Stimulated activated naive B cell treated with anti-CD40 and anti-IgM and Interleukin-4, amounts not matched to agents 10 μg/mL and 1 μg/mL and 100 μg/mL, for 72 hours (primary cell): ENCODE results near the gene CKLF.
"Not testable (repeated sequence)": the region's sequence is repeated elsewhere in the genome, so short reads cannot be mapped to it uniquely, and the experiment has no call there.

Experiments used
- ATAC-seq, 2 donors: fragments of 150-1000 bp; cut with Tn5 transposase; replicated peaks; 2 replicates each; pipeline ENCODE4 v1.10.0; 2021; ENCODE audit warnings: moderate library complexity in 1 of 2
- DNase-seq: peaks from one replicate; pipeline ENCODE4 v3.0.0; 2021
- H3K27ac Mint-ChIP-seq: one replicate; pipeline ENCODE4 v1.8.0; 2022; ENCODE audit warnings: mild to moderate bottlenecking, mixed read lengths
- H3K27me3 Mint-ChIP-seq, 2 donors: one replicate each; pipeline ENCODE4 v1.8.0; 2022; ENCODE audit warnings: mixed read lengths in 2 of 2
- H3K36me3 Mint-ChIP-seq, 2 donors: one replicate each; pipeline ENCODE4 v1.8.0; 2022; ENCODE audit warnings: mixed read lengths in 2 of 2, mild to moderate bottlenecking in 1 of 2
- H3K4me1 Mint-ChIP-seq, 2 donors: one replicate each; pipeline ENCODE4 v1.8.0; 2022; ENCODE audit warnings: mixed read lengths in 2 of 2, mild to moderate bottlenecking in 1 of 2
- H3K4me3 Mint-ChIP-seq, 2 donors: one replicate each; pipeline ENCODE4 v1.8.0; 2022; ENCODE audit warnings: mild to moderate bottlenecking in 2 of 2, mixed read lengths in 2 of 2, moderate library complexity in 1 of 2
- H3K9me3 Mint-ChIP-seq, 2 donors: one replicate each; pipeline ENCODE4 v1.8.0; 2022; ENCODE audit warnings: mixed read lengths in 2 of 2, mild to moderate bottlenecking in 1 of 2

The CKLF gene

GRCh38 chr16:66514391-66514790, 38.0 kb upstream of the CKLF start:
- Mint-ChIP-seq H3K36me3 (peaks cover 0 to 11% of the 10 kb centered on the region in 2 donors), H3K4me1 (peaks cover 32 to 51% of the 10 kb centered on the region in 2 donors), H3K27me3 (peaks cover 0 to 15% of the 10 kb centered on the region in 2 donors)
- ATAC-seq, H3K27ac Mint-ChIP-seq, H3K9me3 Mint-ChIP-seq, H3K4me3 Mint-ChIP-seq, DNase-seq: not testable (repeated sequence)

- Mint-ChIP-seq H3K36me3 (peaks cover 0 to 11% of the 10 kb centered on the region in 2 donors), H3K4me1 (peaks cover 39 to 58% of the 10 kb centered on the region in 2 donors), H3K27me3 (peaks cover 0 to 12% of the 10 kb centered on the region in 2 donors), H3K27ac (peak overlapping the region; percentile 15)
- ATAC-seq, H3K4me3 Mint-ChIP-seq, H3K9me3 Mint-ChIP-seq, DNase-seq: not testable (repeated sequence)
These were observed 37.3 kb upstream of the CKLF start for GRCh38 chr16:66514980-66515595.

GRCh38 chr16:66515596-66516508, 36.5 kb upstream of the CKLF start:
- Mint-ChIP-seq H3K9me3 (no peaks in the 10 kb centered on the region), H3K27ac (peak overlapping the region; percentile 95), H3K36me3 (peaks cover 0 to 11% of the 10 kb centered on the region in 2 donors), H3K4me3 (peak overlapping the region in 1 of 2 donors; percentile 23), H3K4me1 (peaks cover 47 to 65% of the 10 kb centered on the region in 2 donors), H3K27me3 (peaks cover 0 to 6% of the 10 kb centered on the region in 2 donors)
- no peak for DNase-seq
- no peak for ATAC-seq

GRCh38 chr16:66516509-66516807, 35.9 kb upstream of the CKLF start:
- DNase-seq (no peak), ATAC-seq (peak in 1 of 2 donors; percentile 26)
- H3K36me3 Mint-ChIP-seq, result peaks cover 0 to 11% of the 10 kb centered on the region in 2 donors
- H3K27me3 Mint-ChIP-seq, result peaks cover 0 to 6% of the 10 kb centered on the region in 2 donors
- H3K27ac Mint-ChIP-seq, result peak overlapping the region; percentile 95
- peak overlapping the region; percentile 23 to 78 for H3K4me3 Mint-ChIP-seq
- peaks cover 52 to 72% of the 10 kb centered on the region in 2 donors for H3K4me1 Mint-ChIP-seq
- H3K9me3 Mint-ChIP-seq, result no peaks in the 10 kb centered on the region

- ATAC-seq (peak; percentile 95), DNase-seq (peak; percentile 91)
- no peaks in the 10 kb centered on the region for H3K9me3 Mint-ChIP-seq
- peaks cover 0 to 2% of the 10 kb centered on the region in 2 donors for H3K27me3 Mint-ChIP-seq
- H3K4me3 Mint-ChIP-seq, result peak overlapping the region; percentile 78 to 82
- H3K27ac Mint-ChIP-seq, result peak overlapping the region; percentile 95
- peaks cover 0 to 8% of the 10 kb centered on the region in 2 donors for H3K36me3 Mint-ChIP-seq
- H3K4me1 Mint-ChIP-seq, result peaks cover 56 to 72% of the 10 kb centered on the region in 2 donors
These were observed 35.4 kb upstream of the CKLF start for GRCh38 chr16:66516808-66517585.

- H3K9me3 Mint-ChIP-seq, result no peaks in the 10 kb centered on the region
- peak overlapping the region; percentile 78 to 82 for H3K4me3 Mint-ChIP-seq
- peaks cover 62 to 78% of the 10 kb centered on the region in 2 donors for H3K4me1 Mint-ChIP-seq
- ATAC-seq (no peak), DNase-seq (no peak)
- no peaks in the 10 kb centered on the region for H3K27me3 Mint-ChIP-seq
- H3K36me3 Mint-ChIP-seq, result peaks cover 0 to 7% of the 10 kb centered on the region in 2 donors
- peak overlapping the region; percentile 95 for H3K27ac Mint-ChIP-seq
These were observed 34.7 kb upstream of the CKLF start for GRCh38 chr16:66517586-66518263.

GRCh38 chr16:66519482-66520373, 32.6 kb upstream of the CKLF start:
- no peak for ATAC-seq
- no peak overlapping the region for H3K27ac Mint-ChIP-seq
- DNase-seq, result no peak
- H3K4me3 Mint-ChIP-seq, result no peak overlapping the region
- no peaks in the 10 kb centered on the region for H3K36me3 Mint-ChIP-seq
- no peaks in the 10 kb centered on the region for H3K9me3 Mint-ChIP-seq
- peaks cover 70 to 92% of the 10 kb centered on the region in 2 donors for H3K4me1 Mint-ChIP-seq
- no peaks in the 10 kb centered on the region for H3K27me3 Mint-ChIP-seq

GRCh38 chr16:66520406-66521170, 31.8 kb upstream of the CKLF start:
- no peak for ATAC-seq
- peaks cover 73 to 92% of the 10 kb centered on the region in 2 donors for H3K4me1 Mint-ChIP-seq
- H3K4me3 Mint-ChIP-seq, result peak overlapping the region in 1 of 2 donors; percentile 52
- no peaks in the 10 kb centered on the region for H3K27me3 Mint-ChIP-seq
- no peak for DNase-seq
- H3K36me3 Mint-ChIP-seq, result no peaks in the 10 kb centered on the region
- H3K27ac Mint-ChIP-seq, result peak overlapping the region; percentile 75
- no peaks in the 10 kb centered on the region for H3K9me3 Mint-ChIP-seq

GRCh38 chr16:66521252-66521713, 31.1 kb upstream of the CKLF start:
- DNase-seq, result no peak
- H3K27ac Mint-ChIP-seq, result peak overlapping the region; percentile 77
- no peaks in the 10 kb centered on the region for H3K36me3 Mint-ChIP-seq
- H3K27me3 Mint-ChIP-seq, result no peaks in the 10 kb centered on the region
- H3K9me3 Mint-ChIP-seq, result no peaks in the 10 kb centered on the region
- peak overlapping the region; percentile 39 to 43 for H3K4me3 Mint-ChIP-seq
- no peak for ATAC-seq
- H3K4me1 Mint-ChIP-seq, result peaks cover 72 to 92% of the 10 kb centered on the region in 2 donors

GRCh38 chr16:66521951-66522771, 30.2 kb upstream of the CKLF start:
- Mint-ChIP-seq H3K4me1 (peaks cover 66 to 92% of the 10 kb centered on the region in 2 donors), H3K27ac (peak overlapping the region; percentile 77), H3K4me3 (peak overlapping the region; percentile 39 to 43), H3K36me3 (no peaks in the 10 kb centered on the region), H3K27me3 (no peaks in the 10 kb centered on the region), H3K9me3 (no peaks in the 10 kb centered on the region)
- ATAC-seq (peak; percentile 75), DNase-seq (peak; percentile 83)

- no peaks in the 10 kb centered on the region for H3K27me3 Mint-ChIP-seq
- H3K4me3 Mint-ChIP-seq, result no peak overlapping the region
- peak overlapping the region; percentile 90 for H3K27ac Mint-ChIP-seq
- DNase-seq (no peak), ATAC-seq (no peak)
- H3K36me3 Mint-ChIP-seq, result peaks cover 0 to 5% of the 10 kb centered on the region in 2 donors
- H3K4me1 Mint-ChIP-seq, result peaks cover 61 to 92% of the 10 kb centered on the region in 2 donors
- no peaks in the 10 kb centered on the region for H3K9me3 Mint-ChIP-seq
These were observed 29.4 kb upstream of the CKLF start for GRCh38 chr16:66522816-66523590.
